ENCODE results near the gene GPR153.

- TF ChIP-seq EP300 (IDR thresholded peaks at IDR 0.05) (no peak), POLR2A (IDR thresholded peaks at IDR 0.05) (no peak), CTCF (IDR thresholded peaks at IDR 0.05) (no peak)
Observed at GRCh38 chr1:6261615-6261995, 707 bp upstream of the GPR153 start.

Data from suprapubic skin (tissue), 3 donors.